Hepatocyte (in vitro differentiated cells): ENCODE results near the gene MAGI2.

ENCODE experiments used
- EZH2 ChIP-seq: fragments of 200-600 bp; sonication (generic); IDR thresholded peaks from 2 replicates; pipeline ENCODE4 v1.6.1; 2016; ENCODE audit warnings: antibody characterized with exemption, mild to moderate bottlenecking, borderline replicate concordance
- TF ChIP-seq, protein P1 (sequence below): fragments of 200-600 bp; sonication (generic); IDR thresholded peaks from 2 replicates; pipeline ENCODE4 v1.5.1; 2016; ENCODE audit warnings: antibody characterized with exemption, mild to moderate bottlenecking; ENCODE audit not compliant: poor library complexity

DNA sequence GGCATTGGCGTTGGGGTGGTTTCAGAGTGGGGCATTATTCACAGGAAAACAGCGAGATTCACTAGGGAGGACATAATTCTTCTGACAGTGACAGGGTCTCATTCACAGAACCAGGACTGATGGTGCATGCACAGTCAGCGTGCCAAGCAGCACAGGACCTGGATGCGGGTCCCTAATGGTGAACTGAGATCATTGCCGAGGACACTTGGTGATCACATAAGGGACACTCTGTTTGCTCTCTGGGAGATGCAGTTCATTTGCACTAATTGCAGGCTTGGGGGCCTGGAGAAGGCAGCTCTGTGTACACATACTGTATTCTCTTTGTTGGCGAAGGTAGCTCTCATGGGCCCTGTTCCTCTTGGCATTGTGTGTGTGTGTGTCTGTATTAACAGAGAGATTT lies 938.8 kb downstream of the MAGI2 start:
- TF ChIP-seq, protein P1, sequence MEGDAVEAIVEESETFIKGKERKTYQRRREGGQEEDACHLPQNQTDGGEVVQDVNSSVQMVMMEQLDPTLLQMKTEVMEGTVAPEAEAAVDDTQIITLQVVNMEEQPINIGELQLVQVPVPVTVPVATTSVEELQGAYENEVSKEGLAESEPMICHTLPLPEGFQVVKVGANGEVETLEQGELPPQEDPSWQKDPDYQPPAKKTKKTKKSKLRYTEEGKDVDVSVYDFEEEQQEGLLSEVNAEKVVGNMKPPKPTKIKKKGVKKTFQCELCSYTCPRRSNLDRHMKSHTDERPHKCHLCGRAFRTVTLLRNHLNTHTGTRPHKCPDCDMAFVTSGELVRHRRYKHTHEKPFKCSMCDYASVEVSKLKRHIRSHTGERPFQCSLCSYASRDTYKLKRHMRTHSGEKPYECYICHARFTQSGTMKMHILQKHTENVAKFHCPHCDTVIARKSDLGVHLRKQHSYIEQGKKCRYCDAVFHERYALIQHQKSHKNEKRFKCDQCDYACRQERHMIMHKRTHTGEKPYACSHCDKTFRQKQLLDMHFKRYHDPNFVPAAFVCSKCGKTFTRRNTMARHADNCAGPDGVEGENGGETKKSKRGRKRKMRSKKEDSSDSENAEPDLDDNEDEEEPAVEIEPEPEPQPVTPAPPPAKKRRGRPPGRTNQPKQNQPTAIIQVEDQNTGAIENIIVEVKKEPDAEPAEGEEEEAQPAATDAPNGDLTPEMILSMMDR, result no peak
- TF ChIP-seq EZH2, result no peak
